IPS-18c (cell line): ENCODE measurements around the gene PEX11G.

Experiments
- H3K4me3 ChIP-seq: 2 replicates; pipeline ENCODE4 v1.7.0; 2013; ENCODE audit warnings: low read depth, mild to moderate bottlenecking, low read length, moderate library complexity; ENCODE audit not compliant: insufficient read depth
- H3K9me3 ChIP-seq: one replicate; pipeline ENCODE4 v1.6.1; 2013; ENCODE audit warnings: mild to moderate bottlenecking, low read length, moderate library complexity; ENCODE audit not compliant: control insufficient read depth, insufficient read depth

The PEX11G gene

DNA sequence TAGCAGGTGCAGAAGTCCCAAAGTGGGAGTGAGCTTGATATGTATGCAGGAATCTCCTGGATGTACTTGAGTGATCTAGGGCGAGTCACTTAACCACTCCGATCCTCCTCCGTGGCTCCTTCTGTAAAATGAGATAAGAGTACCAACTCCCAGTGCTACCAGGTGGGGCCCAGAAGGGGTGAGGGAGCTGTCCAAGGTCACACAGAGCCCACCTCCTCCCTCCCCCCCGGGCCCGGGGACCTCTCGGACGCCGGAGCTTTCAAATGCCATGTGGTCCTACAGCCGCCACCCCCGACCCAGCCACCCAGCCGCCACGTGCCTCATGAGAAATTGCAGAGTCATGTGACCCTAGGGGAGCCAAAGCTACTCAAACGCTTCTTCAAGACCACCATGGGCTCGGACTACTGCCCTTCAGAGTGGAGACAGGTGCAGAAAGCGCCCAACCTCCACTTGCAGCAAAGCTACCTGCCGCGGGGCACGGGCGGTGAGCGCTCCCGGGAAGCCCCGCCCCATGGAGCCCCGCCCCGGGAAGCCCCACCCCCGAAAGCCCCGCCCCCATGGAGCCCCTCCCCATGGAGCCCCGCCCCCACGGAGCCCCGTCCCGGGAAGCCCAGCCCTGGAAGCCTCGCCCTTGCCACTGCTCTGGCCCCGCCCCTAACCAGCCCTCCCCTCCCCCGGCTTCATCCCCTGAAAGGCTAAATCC lies 17.0 kb upstream of the PEX11G start:
- Histone ChIP-seq H3K9me3 (peaks cover 2% of the 10 kb centered on the region), H3K4me3 (peak overlapping the region; percentile 43; the same call in 1 of the 2 replicates)

GRCh38 chr19:7505288-7505681 lies 16.4 kb upstream of the PEX11G start:
- Histone ChIP-seq H3K4me3 (peak overlapping the region; percentile 43; the same call in 1 of the 2 replicates), H3K9me3 (peaks cover 2% of the 10 kb centered on the region)

GRCh38 chr19:7504684-7505083 lies 15.8 kb upstream of the PEX11G start:
- H3K4me3 ChIP-seq = no peak overlapping the region
- peaks cover 2% of the 10 kb centered on the region for H3K9me3 ChIP-seq

GRCh38 chr19:7502552-7502951 lies 13.7 kb upstream of the PEX11G start:
- Histone ChIP-seq H3K4me3 (no peak overlapping the region), H3K9me3 (peaks cover 2% of the 10 kb centered on the region)

- H3K4me3 ChIP-seq = peak overlapping the region; percentile 51
Measured at GRCh38 chr19:7500811-7501450, 12.1 kb upstream of the PEX11G start.

DNA sequence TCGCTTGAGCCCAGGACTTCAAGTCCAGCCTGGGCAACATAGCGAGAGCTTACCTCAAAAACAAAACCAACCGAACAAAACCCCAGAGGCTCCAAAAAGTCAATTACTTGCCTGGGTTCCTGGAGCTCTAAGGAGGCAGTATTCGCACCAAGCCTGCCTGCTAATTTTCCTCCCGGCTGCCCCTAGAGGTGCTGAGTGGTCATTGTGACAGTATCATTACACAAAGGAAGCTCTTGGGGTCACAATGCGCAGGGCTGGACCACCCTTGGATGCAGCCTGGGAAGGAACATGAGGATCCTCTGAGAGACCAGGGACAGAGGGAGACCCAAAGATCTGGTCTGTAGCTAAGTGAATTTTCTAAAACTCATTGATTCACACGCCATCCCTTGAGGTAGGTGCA lies 8.5 kb upstream of the PEX11G start:
- Histone ChIP-seq H3K9me3 (no peaks in the 10 kb centered on the region), H3K4me3 (no peak overlapping the region)

More at GRCh38 chr19:7500811-7501450, 12.1 kb upstream of the PEX11G start:
- no peaks in the 10 kb centered on the region for H3K9me3 ChIP-seq

- H3K4me3 ChIP-seq = no peak overlapping the region
- no peaks in the 10 kb centered on the region for H3K9me3 ChIP-seq
Measured at GRCh38 chr19:7494416-7495098, 5.7 kb upstream of the PEX11G start.

- Histone ChIP-seq H3K9me3 (no peaks in the 10 kb centered on the region), H3K4me3 (no peak overlapping the region)
Measured at GRCh38 chr19:7492558-7492957, 3.7 kb upstream of the PEX11G start.

GRCh38 chr19:7492142-7492541 lies 3.3 kb upstream of the PEX11G start:
- H3K4me3 ChIP-seq = no peak overlapping the region
- H3K9me3 ChIP-seq = no peaks in the 10 kb centered on the region

- H3K4me3 ChIP-seq = no peak overlapping the region
- H3K9me3 ChIP-seq = no peaks in the 10 kb centered on the region
Measured at GRCh38 chr19:7489609-7490044, 792 bp upstream of the PEX11G start.

- no peak overlapping the region for H3K4me3 ChIP-seq
- H3K9me3 ChIP-seq = no peaks in the 10 kb centered on the region
Measured at GRCh38 chr19:7486923-7487322, 1.9 kb downstream of the PEX11G start.

- Histone ChIP-seq H3K4me3 (peak overlapping the region; percentile 29; the same call in 1 of the 2 replicates), H3K9me3 (peaks cover 2% of the 10 kb centered on the region)
Measured at GRCh38 chr19:7483720-7484201, 5.1 kb downstream of the PEX11G start.

GRCh38 chr19:7482584-7483439 lies 6.0 kb downstream of the PEX11G start:
- Histone ChIP-seq H3K9me3 (peaks cover 2% of the 10 kb centered on the region), H3K4me3 (peak overlapping the region; percentile 29)

- Histone ChIP-seq H3K9me3 (peaks cover 2% of the 10 kb centered on the region), H3K4me3 (no peak overlapping the region)
Measured at GRCh38 chr19:7480970-7481255, 7.9 kb downstream of the PEX11G start.

GRCh38 chr19:7480222-7480969 lies 8.4 kb downstream of the PEX11G start:
- H3K4me3 ChIP-seq = no peak overlapping the region; the same call in 1 of the 2 replicates
- peaks cover 2% of the 10 kb centered on the region for H3K9me3 ChIP-seq

DNA sequence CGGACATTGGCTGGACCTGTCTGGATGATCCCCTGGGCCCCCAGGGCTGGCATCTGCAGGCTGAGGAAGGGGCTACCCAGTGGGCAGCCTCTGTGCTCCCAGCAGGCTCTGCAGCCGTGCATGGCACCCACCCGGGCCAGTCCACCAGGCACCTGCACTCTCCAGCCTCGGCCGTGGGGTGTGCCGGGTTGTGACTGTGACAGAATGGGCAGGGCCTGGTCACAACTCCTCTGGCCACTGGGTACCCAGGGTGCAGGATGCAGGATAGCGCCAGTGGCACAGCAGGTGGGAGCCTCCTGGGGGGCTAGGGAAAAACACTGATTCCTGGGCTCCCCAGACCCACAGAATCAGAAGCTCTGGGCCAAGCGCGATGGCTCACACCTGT lies 10.0 kb downstream of the PEX11G start:
- Histone ChIP-seq H3K4me3 (no peak overlapping the region), H3K9me3 (peaks cover 2% of the 10 kb centered on the region)
